HG03378 (cell line): ENCODE data around the gene BATF3.

Experiments used
- ATAC-seq: cut with Tn5 transposase; IDR thresholded peaks from one replicate; pipeline ENCODE4 v1.9.1; 2021; ENCODE audit warnings: mild to moderate bottlenecking, moderate library complexity; ENCODE audit not compliant: unreplicated experiment

BATF3 gene

DNA sequence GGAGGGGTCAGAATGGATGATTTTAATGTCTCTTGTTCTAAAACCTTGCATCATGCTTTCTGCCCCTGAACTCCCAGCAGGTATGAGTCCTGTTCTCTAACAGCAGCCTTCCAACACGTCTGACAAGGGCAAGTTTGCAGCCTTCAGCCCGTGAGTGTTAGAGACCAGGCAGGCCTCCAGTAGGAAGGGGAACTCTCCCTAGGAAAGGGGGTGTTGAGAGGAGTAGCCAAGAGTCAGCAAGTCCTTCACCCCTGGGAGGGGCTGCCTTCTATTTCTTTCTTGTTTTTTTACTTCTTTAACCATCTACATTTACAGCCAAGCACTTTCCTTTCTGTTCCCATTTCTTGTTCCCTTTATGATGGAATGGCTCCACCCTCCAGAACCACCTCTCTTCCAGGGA lies 14.2 kb downstream of the BATF3 start:
- no peak for ATAC-seq

DNA sequence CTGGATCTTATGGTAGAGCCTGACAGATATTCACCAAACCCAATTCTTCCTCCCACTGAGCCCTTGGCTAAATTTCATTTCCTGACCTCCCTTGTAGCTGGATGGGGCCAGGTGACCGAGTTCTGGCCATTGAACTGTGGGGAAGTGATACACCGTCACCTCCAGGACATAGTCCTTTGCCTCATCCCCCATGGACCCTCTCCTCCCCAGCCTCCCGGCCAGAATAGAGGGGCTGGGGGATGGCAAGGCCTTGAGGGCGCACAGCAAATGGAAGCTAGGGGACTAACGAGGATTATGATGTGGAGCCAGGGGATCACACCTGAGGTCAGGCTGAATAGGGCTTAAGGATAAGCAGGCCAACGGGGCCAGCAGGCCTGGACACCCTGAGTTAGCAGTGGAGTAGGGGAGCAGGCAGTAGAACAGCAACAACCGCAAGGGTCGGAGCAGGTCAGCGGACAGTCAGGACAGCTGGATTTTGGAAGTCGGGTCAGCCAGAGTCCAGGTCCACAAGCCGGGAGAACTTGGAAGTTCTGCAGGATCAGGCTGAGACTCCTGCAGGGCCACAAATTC lies 15.0 kb downstream of the BATF3 start:
- ATAC-seq: no peak

GRCh38 chr1:212684076-212684475 lies 15.6 kb downstream of the BATF3 start:
- no peak for ATAC-seq

DNA sequence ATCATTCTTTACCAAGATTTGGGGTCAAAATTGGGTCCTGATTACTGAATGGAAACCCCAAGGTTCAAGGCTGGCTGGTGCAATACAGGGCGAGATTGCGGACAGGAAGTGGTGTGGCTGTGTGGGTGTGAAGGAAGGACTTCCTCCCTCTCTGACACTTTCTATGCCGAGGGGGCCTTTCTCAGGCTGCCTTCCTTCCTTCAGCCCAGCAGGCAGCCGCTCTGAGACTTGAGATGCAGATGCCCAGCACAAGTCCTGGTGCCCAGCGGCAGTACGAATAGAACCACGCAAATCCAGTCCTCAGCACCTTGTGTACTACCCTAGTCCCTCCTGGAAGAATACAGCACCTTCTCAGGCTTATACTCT lies 16.3 kb downstream of the BATF3 start:
- ATAC-seq: peak; percentile 68

DNA sequence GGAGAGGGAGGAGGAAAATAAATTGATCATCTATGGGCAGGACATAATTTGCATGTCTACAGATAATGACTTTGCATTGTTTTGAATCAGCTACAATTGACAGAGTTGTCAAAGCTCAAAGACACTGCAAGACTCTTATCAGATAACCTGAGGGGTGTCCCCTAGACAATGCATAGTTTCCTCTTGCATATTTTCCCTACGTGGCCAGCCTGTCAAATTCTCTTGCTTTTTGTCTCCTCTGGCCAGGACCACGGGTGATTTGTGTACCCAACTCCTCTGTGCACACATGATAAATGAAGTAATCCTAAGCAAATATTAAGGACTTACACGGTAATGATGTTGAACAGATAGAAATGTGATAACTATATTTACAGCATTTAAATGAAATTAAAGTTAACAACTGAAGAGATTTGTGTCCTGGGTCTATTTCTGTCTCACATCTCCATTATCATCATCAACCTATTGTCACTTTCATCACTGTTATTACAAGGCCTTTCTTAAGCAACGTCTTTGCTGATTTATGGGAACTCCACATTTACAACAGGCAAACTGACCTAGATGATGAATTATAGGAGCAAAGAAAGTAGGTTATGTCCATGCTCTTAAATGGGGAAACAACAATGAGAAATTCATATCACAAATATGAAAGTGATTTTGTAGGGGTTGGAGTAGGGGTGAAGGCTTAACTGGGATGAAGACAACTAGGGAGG lies 18.8 kb downstream of the BATF3 start:
- ATAC-seq: no peak

DNA sequence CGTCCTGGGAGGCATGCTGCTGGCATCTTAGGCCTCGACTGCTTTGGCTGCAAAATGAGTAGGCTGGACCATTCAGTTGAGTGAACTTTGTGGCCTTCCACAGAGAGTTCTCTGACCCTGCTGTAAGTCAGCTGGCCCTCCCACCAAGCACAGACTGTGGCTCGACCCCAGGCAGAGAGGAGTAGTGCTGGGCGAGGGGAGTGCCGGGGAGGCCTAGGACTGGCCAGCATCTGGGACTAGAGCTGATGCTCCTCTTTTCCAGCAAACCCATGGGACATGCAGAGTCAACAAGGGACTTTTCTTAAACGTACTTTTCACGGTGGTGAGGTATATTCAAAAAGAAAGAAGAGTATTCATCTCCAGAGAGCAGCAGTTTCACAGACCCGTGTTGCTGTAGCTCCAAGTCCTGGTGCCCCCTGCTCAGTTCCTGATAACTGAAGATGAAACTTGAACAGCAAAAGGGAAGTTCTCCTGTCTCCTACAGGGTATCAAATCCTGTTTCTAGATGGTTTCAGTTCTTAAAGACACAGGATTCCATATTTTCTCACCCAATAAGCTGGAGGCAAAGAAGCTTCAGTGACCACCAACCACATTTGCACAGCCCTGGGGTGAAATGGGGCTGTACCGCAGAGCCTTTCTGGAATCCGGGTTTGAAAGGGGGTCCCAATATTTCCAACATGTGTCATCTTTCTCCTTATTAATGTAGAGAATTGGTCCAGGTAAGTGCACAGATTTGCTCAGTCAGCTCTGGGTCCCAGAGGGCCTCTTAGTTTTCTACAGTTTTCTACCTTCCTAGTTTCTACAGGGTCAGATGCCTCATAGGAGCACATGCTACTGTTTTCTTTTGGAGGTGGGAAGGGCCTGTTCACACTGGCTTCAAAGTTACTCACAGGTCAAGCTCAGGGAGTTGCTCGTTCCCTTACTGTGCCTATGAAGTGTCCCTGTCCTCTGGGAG lies 20.9 kb downstream of the BATF3 start:
- peak; percentile 72 for ATAC-seq

GRCh38 chr1:212677573-212677972 lies 22.1 kb downstream of the BATF3 start:
- no peak for ATAC-seq

GRCh38 chr1:212677136-212677535 lies 22.5 kb downstream of the BATF3 start:
- ATAC-seq: no peak

DNA sequence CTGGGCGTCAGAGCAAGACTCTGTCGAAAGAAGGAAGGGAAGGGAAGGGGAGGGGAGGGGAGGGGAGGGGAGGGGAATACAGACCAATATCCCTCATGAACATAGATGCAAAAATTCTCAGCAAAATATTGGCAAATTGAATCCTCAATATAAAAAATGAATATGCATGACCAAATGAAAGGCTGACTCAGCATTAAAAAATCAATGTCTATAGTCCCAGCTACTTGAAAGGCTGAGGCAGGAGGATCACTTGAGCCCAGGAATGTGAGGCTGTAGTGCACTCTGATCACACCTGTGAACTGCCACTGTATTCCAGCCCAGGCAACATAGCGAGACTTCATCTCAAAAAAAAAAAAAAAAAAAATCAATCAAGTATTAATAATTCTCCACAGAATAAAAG lies 24.0 kb downstream of the BATF3 start:
- ATAC-seq: no peak

DNA sequence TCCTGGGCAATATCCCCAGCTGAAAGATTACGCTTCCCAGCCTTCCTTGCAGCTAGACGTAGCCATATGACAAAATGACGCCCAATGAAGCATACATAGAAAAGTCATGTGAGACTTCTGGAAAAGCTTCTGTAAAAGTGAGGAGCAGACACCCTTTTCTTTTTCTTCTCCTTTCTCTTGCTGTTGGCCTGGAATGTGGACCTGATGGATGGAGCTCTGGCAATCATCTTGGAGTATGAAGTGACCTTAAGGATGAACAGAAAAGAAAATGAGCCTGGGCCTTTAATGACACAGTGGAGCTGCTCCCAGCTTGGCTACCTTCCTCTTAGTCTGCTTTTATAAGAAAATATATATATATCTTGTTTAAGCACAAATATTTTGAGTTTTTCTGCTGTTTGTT lies 24.8 kb downstream of the BATF3 start:
- ATAC-seq: no peak

- peak; percentile 44 for ATAC-seq
Measured at GRCh38 chr1:212671342-212672031, 28.2 kb downstream of the BATF3 start.

DNA sequence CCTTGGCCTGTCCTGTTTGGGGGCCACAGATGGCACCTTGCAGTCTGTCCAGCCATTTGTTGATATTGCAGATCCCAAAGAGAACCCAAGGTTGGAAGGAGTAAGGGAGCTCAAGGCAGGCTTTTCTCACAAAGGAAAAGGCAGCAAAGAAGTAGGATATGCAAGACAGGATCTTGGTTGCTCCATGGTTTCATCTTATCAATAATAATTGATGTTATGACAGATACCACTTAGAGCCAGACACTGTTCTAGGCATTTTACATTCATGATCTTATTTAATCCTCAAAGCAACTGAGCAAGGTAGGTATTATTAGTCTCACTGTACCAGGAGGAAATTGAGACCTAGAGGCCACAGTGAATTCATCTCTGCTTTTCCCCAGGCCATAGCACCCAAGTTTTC lies 28.8 kb downstream of the BATF3 start:
- no peak for ATAC-seq

GRCh38 chr1:212670301-212670700 lies 29.3 kb downstream of the BATF3 start:
- no peak for ATAC-seq

- ATAC-seq: no peak
Measured at GRCh38 chr1:212669600-212669999, 30.0 kb downstream of the BATF3 start.

DNA sequence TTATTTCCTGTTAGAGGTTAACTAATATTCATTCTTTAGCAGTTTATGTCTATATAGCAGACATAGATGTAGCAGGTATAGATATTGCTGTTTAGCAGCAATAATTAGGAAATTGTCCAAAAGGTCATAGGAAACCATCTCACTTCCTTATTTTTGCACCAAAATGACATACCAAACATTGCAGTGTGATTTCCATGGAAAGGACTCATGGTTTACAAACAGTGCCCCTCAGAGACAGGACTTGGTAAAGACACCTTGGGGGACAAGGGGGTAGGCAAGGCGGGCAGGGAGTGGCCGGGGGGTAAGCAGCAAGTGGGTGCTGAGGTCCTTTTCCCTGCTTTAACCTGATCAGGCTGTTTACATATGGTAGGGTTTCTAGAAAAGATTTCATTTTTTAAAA lies 30.5 kb downstream of the BATF3 start:
- ATAC-seq: no peak

DNA sequence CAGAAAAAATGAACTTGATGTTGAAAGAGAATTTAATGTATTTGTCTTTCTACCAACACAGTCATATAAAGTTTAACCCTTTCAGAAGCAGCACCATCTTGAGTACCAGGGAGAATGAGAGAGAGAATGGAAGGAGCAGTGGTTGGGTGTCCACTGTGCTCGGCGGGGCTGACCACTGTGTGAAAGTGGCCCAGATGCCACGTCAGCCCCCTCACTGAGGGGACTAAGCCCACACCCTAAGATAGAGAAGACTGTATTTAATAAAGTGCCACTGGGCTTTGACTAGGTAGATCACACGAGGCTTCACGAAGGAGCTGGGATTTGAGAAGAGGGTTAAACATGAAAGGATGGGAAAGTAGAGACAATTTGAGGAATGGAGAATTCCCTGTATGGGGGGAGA lies 31.2 kb downstream of the BATF3 start:
- ATAC-seq: no peak

DNA sequence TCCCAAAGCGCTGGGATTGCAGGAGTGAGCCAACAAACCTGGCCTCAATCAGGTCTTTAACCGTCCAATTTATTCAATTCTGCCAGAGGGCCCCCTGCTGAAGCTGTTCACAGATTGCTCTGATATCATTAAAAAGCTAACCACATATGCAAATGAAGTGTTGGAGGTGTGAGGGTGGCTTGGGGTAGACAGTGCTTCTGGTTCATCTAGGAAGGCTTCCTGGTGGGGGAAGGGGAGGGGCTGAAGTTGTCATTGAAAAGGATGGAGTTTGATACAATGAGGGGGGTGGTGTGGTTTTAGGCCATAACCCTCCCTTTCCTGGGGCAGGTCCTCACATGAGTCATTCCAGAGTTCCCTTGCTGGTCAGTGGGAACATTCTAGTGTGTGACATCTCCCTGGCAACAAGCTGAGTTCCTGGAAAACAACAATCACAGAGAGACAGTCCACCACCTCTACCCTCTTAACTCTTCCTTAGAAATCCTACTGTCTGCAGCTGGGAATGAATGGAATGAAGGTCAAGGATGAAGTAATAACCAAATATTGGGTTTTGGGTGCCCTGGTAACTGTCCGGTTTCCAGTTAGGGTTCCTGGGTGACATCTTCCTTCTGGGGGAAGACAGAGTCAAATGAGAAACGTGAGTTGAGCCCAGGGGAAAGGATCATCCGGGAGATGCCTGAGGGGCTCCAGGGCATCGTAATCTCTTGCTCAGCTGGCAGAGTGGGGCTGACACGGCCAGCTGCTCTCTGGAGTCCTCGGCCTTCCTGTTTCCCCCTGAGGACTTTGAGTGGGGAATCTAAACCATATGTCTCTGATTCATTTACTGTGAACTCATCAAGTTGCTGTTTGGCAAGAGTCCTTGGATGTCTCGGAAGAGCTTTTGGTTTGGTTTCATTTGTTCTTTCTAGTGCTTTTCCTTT lies 32.2 kb downstream of the BATF3 start:
- ATAC-seq: peak; percentile 47

DNA sequence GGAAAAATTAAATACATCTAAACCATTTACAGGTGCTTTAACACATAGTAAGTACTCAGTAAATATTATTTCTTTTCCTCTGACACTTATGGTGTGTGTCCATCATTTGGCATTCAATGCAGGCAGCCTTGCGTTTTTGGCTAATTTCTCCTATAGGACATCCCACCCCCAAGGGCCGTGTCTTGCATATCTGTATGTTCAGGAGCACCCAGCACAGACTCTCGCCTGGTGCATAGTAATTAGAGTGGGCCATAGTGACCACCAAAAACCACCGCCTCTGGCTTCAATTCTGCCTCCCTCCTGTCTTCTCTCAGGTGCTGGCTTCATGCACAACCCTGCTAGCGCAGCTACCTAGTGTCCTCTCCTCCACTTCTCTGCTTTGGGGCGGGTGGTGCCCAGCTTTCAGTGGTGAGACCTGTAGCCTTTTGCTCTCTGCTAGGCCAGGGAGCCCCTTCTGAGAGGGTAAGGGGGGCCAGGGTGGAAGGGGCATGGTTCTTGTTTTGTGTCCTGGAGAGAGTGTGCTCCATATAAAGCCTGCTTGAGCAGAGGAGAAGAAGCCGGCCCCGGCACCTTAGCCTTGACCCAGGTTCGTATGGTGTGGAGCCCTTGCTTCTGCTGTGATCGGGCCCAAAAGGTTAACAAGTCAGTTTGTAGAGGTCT lies 33.4 kb downstream of the BATF3 start:
- ATAC-seq: no peak

DNA sequence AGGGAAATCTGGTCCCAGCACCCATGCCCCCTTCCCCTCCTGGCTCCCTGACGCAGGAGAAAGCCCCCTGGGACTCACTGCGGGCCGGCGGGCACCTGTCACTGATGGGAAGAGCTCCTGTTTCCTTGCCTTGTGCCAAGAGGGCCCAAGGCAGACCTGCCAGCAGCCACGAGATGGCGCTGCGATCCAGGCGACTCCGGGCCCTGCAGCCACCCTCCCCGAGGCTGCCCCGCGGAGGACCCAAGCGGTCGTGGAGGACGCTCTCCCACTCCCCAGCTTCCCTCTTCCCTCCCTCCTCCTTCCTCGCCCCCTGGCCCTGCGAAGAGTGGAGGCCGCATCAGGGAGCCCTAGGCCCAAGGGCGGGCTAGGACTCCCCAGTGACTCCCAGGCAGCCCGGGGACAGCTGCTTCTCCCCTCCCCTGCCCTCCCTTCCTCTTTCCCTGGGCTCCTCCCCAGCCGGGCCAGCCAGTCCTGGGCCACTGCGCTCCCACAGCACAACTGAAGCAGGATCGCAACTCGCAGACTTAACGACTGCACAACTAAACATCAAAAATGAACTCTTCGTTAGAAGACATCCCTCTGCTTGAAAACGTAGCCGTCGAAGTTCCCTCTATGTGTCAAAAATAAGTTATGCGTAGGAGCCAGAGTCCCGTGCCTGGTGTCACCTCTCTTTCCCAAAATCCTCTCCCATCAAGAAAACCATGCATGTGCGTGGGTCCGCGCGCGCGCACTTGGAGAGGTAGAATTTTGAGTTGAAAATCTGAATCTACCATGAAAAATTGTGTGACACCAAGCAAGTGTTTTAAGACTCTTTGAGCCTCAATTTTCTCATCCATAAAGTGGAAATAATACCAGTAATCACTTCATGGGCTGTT lies 34.2 kb downstream of the BATF3 start:
- ATAC-seq: peak; percentile 70
